22Rv1 (cell line): ENCODE measurements around the gene CMBL.

Experiments used
- H3K27ac ChIP-seq: fragments of 450-650 bp; 2 replicates; pipeline ENCODE4 v1.5.1; 2017
- CTCF ChIP-seq: fragments of 450-650 bp; IDR thresholded peaks from 2 replicates; pipeline ENCODE4 v1.5.1; 2017; ENCODE audit warnings: mild to moderate bottlenecking
- ZFX ChIP-seq: fragments of 450-650 bp; IDR thresholded peaks from 2 replicates; pipeline ENCODE4 v1.6.1; 2017; ENCODE audit warnings: antibody characterized with exemption, borderline replicate concordance

The CMBL gene

DNA sequence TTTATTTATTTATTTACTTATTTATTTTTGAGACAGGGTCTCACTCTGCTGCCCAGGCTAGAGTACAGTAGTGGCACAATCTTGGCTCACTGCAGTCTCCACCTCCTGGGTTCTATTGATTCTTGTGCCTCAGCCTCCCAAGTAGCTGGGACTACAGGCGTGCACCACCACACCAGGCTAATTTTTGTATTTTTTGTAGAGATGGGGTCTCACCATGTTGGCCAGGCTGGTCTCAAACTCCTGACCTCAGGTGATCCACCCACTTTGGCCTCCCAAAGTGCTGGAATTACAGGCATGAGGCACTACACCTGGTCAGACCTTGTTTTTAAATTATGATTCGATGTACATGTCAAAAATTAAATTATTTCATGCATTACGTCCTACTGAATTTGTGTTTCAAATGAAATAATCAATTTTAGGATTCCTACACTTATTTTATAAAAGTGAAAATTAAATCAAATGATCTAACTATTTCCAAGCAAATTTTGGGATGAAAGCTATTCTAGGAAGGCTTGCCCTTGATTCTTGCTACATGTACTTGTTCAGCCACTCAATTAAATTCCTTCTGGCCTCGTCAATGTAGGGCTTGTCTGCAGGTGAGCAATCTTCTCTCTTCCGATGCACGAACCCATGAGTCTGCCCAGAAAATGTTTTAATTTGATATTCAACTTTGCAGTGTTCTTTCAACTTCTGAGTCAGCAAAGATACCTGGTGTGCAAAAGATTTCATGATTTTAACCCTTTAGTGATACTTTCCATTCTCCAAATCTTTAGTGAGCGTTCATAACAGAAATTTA lies 27.6 kb downstream of the CMBL start:
- no peak overlapping the region for H3K27ac ChIP-seq
- TF ChIP-seq ZFX (no peak), CTCF (no peak)

DNA sequence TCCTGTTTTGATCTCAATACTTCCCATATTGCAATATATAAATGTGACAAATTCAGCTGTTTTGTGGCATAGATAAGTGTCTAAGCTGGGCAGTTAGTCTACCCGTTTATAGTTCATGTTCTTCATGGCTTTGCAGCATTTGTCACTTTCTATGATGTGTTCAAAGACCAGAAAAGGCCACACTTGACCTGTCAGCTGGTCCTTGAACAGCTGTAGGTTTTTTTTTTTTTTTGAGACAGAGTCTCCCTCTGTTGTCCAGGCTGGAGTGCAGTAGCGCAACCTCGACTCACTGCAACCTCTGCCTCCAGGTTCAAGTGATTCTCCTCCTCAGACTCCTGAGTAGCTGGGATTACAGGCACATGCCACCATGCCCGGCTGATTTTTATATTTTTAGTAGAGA lies 28.4 kb downstream of the CMBL start:
- TF ChIP-seq ZFX, result no peak
- no peak for TF ChIP-seq CTCF
- no peak overlapping the region for H3K27ac ChIP-seq

- H3K27ac ChIP-seq, result no peak overlapping the region
- TF ChIP-seq ZFX (no peak), CTCF (no peak)
Measured at GRCh38 chr5:10278658-10279279, 28.9 kb downstream of the CMBL start.

GRCh38 chr5:10277773-10278630 lies 29.7 kb downstream of the CMBL start:
- TF ChIP-seq ZFX, result no peak
- no peak for TF ChIP-seq CTCF
- H3K27ac ChIP-seq, result no peak overlapping the region

DNA sequence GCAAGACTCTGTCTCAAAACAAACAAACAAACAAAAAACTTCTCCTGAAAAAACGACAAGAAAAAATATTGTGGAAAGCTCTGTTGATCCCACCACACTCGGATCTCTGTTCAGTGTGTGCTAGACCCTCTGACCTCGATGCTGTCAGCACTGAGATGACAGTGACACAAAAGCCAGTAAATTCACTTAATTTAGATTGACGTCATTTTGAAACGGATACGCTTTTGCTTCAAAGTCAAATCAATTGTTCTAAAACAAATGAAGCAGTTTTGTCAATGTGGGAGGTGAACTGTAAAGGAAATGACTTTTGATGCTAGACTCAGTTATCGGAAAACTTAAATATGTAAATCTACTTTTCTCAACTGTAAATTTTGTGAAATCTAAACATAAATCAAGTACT lies 31.0 kb downstream of the CMBL start:
- TF ChIP-seq ZFX (no peak), CTCF (no peak)
- H3K27ac ChIP-seq, result no peak overlapping the region

GRCh38 chr5:10275991-10276390 lies 31.7 kb downstream of the CMBL start:
- no peak overlapping the region for H3K27ac ChIP-seq
- TF ChIP-seq CTCF, result no peak
- no peak for TF ChIP-seq ZFX
